ENCODE results near the gene PIP4K2C.
"Not testable (repeated sequence)": the region's sequence is repeated elsewhere in the genome, so short reads cannot be mapped to it uniquely, and the experiment has no call there.

The PIP4K2C gene

DNA sequence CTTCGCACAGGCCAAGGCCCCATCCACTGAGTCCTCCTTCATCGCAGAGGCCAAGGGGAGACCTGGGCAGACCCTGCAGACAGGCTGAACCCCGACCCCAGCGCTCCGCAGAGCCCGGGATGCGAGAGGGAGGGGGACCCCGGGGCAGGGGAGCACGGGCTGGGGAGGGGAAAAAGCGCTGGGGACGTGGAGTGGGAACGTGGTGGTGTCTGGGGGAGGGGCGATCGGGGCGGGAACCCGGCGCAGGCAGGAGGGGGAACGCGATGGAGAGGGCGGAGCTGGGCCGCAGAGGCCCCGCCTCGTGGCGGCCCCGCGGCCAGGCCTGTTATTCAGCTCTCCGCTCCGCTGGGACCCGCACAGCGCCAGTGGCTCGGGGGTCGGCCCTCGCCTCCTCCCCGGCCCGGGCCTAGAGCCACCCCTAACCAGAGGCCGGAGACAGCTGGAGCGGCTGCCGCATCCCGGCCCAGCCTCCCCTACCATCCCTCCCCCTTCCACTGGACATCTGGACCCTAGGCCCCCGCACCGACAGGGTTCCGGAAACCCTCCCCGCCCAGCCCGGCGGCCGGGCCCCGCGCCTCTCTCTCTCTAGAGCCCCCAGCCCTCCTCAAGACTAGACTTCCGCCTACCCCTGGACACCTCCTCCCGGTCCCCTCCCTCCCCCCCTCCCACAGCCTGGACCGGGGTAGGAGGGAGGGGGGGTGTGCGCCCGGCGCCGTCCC, 20.3 kb downstream of the PIP4K2C start, which contains the start of gene ARHGEF25:
ARHGEF25 (plus strand) TSS at position 328 of the 719 bp plus-strand sequence. CDS start 460 bp downstream, outside the sequence.
- peak; percentile 36 for DNase-seq

DNA sequence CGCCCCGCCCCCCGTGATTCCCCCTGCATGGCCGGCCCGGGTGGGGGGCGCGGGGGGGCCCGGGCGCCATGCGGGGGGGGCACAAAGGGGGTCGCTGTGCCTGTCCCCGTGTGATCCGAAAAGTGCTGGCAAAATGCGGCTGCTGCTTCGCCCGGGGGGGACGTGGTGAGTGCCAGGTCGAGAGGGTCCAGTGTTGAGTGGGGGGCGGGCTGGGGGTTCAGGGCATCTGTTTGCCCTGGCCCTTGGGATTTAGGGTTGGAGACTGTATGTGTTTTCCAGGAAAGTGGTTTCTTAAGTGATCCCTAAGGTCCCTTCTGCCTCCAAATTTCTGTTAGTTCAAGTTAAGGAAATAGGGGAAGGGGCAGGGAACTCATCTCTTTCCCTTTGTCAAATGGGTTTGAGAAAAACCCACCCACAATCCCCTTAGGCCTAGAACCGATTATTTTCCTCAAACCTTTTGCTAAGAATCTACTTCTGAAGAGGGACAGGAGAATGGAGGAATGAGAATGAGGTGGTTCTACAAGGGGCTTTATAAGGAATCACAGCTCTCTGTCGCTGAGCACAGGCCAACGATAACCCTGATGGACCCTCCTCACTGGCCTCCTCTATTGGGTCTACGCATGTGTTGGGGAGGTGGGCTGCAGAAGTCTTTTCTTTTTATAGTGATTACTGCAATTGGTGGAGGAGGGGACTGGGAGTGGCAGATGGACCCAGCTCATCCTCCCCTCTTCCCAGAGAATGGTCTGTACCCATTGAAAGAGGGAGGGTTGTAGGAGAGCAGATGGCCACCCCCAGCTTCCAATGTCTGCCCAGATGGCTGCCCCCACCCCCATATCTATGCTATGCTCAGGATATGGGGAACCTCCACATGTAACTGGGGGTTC, 21.1 kb downstream of the PIP4K2C start:
- peak; percentile 76 for DNase-seq

GRCh38 chr12:57612711-57613426, 21.9 kb downstream of the PIP4K2C start:
- no peak for DNase-seq

- DNase-seq: no peak
Observed at GRCh38 chr12:57613427-57614109, 22.6 kb downstream of the PIP4K2C start.

GRCh38 chr12:57614178-57614947, 23.4 kb downstream of the PIP4K2C start:
- DNase-seq: peak; percentile 48

DNA sequence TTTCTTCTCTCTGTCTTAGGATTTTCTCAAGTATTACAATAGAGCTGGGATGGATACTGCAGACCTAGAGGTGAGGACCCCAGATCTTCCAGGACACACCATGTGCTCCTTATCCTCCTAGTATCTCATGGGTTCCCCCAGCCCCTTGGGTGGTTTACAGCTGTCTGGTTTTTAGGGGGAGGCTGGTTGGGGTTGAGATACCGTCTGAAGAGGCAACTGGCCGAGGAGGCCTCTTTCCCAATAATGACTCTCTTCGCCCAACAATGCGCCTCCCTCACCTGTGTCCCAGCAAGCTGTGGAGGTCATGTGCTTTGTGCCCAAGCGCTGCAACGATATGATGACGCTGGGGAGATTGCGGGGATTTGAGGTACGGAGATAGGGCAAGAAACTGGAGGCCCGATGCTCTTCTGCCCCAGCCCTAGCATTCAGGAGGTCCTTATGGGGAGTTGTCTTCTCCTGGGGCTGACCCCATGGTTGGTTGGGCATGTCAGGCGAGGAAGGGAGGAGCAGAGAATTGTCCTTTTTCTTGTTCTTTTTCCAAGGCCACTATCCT, 24.0 kb downstream of the PIP4K2C start:
- no peak for DNase-seq

DNA sequence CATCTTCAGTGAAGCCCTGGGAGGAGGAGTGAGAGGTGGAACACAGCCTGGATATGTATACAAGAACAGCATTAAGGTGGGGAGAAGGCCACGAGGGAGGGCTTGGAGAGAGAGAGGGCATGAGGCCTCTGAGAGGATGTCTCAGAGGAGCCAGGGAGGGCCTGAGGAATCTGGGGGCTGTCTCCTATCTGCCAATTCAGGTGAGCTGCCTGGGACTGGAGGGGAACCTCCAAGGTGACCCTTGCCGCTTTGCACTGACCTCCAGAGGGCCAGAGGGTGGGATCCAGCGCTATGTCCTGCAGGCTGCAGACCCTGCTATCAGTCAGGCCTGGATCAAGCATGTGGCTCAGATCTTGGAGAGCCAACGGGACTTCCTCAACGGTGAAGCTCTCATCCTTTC, 24.6 kb downstream of the PIP4K2C start:
- DNase-seq: no peak

GRCh38 chr12:57616383-57617101, 25.6 kb downstream of the PIP4K2C start:
- DNase-seq: no peak

DNA sequence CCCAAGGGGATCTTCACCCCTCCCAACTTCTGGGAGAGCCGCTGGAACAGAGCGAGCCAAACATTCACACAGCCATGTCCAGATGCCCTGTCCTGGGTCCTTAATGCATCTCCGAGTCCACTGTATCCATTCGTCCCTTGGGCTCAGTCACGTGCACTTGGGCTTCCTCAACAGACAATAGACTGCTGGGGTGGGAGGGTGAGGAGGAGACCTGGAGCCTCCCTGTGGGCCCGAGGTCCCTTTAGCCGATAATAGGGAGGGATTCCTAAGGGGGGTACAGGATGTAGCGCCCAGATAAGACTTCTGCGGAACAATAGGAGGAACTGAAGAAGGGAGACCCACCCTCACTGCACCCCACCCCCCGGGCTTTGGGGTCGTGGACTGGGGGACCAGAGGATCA, 26.9 kb downstream of the PIP4K2C start:
- DNase-seq: no peak

DNA sequence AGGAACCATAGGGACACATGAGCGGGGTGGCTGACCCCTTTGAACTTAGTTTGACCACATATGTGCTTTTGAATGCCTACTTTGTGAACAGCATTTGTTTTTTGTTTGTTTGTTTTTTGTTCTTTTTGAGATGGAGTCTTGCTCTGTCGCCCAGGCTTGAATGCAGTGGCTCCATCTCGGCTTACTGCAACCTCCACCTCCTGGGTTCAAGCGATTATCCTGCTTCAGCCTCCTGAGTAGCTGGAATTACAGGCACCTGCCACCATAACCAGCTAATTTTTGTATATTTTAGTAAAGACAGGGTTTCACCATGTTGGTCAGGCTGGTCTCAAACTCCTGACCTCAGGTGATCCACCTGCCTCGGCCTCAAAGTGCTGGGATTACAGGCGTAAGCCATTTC, 27.4 kb downstream of the PIP4K2C start:
- DNase-seq: not testable (repeated sequence)

DNA sequence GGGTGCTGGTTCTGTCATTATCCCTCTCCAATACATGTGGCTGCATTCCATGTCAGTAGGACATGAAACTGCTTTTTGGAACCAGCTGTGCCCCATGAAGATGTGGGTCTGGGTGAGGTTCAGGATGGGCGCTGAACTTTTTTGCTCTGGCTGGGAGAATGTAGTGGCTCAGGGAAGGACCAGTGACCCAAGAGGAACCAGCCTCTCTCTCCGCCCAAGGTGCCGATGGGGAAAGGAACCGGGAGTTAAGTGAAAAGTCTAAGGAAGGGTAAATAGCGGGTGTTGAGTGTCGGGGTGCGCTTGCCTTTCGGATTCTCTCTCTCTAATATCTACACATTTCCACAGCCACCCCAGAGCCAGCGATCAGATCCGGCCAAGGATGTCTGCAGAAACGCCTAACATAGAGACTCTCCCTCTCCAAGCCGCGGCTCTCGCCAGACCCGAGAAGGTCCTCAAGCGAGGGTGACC, 28.0 kb downstream of the PIP4K2C start:
- DNase-seq: no peak

DNA sequence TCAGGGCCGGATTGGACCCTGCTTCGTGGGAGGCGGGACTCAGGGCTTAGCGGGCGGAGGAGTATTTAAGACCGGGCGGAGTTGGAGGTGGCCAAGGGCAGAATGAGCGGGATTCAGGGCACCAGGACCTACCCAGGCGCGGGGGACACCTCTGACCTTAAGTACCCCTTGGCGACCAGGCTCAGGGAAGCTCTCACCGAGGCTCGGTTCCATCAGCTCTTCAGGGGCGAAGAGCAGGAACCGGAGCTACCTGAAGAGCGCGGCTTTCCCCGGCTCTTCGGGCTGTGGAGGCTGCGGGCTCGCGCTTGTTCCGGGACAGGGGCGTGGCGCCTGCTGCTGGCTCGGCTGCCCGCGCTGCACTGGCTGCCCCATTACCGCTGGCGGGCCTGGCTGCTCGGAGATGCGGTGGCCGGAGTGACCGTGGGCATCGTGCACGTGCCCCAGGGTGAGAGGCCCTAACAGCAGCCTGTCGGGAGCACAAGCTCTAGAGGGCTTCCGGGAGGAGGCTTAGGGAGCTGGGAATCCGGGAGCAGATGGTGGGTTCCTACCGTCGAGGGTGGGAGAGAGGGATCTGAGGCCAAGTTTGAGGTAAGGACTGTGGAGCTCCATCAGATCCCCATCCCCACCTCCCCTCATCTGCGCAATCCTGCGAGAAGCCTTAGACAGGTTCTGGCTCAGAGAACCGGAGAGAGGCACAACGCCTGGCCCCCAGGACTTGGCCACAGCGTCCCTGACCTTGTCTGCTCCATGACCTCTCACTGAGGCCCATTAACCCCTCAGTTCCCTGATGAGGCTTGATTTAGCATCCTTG, 28.6 kb downstream of the PIP4K2C start:
- DNase-seq: no peak

DNA sequence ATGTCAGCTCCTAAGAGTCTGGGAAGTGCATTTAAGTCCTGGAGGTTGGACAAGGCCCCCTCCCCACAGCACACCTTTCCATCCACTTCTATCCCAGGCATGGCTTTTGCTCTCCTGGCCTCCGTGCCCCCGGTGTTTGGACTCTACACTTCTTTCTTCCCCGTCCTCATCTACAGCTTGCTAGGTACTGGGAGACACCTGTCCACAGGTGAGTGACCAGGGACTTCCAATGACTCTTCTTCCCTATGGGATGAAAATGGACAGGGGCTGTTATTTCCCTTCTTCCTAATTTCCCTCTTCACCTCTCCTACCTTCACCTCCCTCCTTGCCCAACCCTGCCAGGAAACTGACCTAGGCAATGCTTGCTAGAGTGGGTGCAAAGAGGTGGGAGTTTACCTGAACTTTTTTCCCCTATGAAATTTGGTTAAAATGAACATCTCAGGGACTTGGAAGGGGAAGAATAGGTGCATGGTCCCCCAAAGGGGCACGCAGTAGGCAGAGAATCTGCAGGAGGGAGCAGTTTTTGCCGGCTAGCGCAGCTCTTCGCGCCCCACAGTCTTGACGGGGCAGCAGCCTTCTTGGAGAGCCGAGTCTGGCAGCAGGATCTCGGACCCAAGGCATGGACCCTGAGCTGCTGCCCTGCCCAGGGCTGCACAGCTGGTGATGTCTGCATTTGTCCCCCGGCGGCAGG, 29.4 kb downstream of the PIP4K2C start:
- DNase-seq: no peak

DNA sequence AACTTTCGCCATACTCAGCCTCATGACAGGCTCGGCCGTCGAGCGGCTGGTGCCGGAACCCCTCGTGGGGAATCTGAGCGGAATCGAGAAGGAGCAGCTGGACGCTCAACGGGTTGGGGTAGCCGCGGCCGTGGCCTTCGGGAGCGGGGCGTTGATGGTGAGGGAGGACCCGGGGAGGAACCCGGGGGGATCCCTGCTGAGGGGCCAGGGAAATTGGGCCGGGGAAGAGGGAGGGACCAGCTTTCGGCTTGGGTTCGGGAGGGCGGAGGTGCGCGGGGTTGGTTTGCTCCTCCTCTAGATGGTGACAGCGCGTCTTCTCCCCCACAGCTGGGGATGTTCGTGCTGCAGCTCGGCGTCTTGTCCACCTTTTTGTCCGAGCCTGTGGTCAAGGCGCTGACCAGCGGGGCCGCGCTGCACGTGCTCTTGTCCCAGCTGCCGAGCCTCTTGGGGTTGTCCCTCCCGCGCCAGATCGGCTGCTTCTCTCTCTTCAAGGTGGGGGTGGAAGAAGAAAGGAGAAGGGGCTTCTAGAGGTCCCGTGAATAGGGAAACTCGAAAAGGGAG, 30.0 kb downstream of the PIP4K2C start:
- DNase-seq: no peak

GRCh38 chr12:57621497-57622292, 30.7 kb downstream of the PIP4K2C start:
- DNase-seq: peak; percentile 40

GRCh38 chr12:57622293-57623245, 31.6 kb downstream of the PIP4K2C start:
- DNase-seq: no peak

DNA sequence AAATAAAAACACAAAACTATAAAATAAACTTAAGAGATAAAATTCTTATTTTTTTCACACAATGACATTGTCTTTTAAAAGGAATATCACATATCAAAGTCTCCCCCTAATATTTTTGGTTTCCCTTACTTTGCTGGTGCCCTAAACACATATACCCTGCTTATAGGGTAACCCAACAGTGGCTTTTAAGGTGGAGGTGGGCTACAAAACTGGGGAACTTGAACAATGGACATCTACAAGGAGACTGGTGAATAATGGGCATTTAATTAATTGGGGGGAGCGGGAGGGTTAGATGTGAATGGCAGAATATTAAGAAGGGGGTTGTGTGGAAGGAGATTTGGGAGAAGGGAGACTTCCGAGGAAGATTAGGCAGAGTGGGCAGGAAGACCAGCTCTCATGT, 32.4 kb downstream of the PIP4K2C start:
- no peak for DNase-seq
